Endothelial cell of umbilical vein (primary cell): ENCODE data around the gene PAIP2. TPM values are rescaled to one million over a fixed set of nuclear protein-coding genes. Genes with fewer than 3 reads are reported as not detected.

ENCODE experiments used
- BruUV-seq: library from RNA; stranded (reverse); fragments of 400-500 nt; replicated peaks from 2 replicates; lab custom pipeline; 2021; lab: Mats Ljungman, UMichigan
- CTCF ChIA-PET: fragments of 300-600, 350-600 bp; sonication (Branson Sonifier 250); formaldehyde crosslinking; loops from one replicate; lab custom pipeline; 2021; ENCODE audit warnings: antibody characterized with exemption, inconsistent platforms; lab: Charles Lee
- POLR2A ChIA-PET: fragments of 300-600, 350-600 bp; sonication (Branson Sonifier 250); formaldehyde crosslinking; loops from one replicate; lab custom pipeline; 2021; ENCODE audit warnings: antibody characterized with exemption, inconsistent platforms; lab: Charles Lee
- DNase-seq: peaks from one replicate; pipeline ENCODE4 v3.0.0-alpha.2; 2011; ENCODE audit warnings: low read depth, low spot score
- FAIRE-seq: peaks from 2 replicates; lab custom pipeline; 2011; peaks lifted over from hg19 to GRCh38; lab: Jason Lieb, UNC
- H2AFZ ChIP-seq: 2 replicates; pipeline ENCODE4 v1.6.0; 2012; ENCODE audit warnings: low read depth, low read length, control low read depth, inconsistent platforms
- H3K27ac ChIP-seq: 2 replicates; pipeline ENCODE4 v1.5.1; 2011; ENCODE audit warnings: low read depth, mild to moderate bottlenecking, control low read depth, low read length, moderate library complexity; ENCODE audit not compliant: insufficient read depth
- H3K27me3 ChIP-seq, 2 experiments: 2 replicates each; pipeline versions ENCODE4 v1.6.0 to v1.6.1; 2011; ENCODE audit warnings: low read length in 2 of 2, mixed read lengths in 1 of 2; ENCODE audit not compliant: control insufficient read depth in 2 of 2, insufficient read depth in 2 of 2
- H3K36me3 ChIP-seq, 2 experiments: 2 replicates in 1 of 2; 3 replicates in 1 of 2; pipeline ENCODE4 v1.5.1; 2011; ENCODE audit warnings: low read length in 2 of 2, mild to moderate bottlenecking in 1 of 2, moderate library complexity in 1 of 2; ENCODE audit not compliant: control insufficient read depth in 2 of 2, insufficient read depth in 2 of 2; ENCODE audit errors: extremely low read depth in 1 of 2
- H3K4me1 ChIP-seq: 3 replicates; pipeline ENCODE4 v1.5.1; 2011; ENCODE audit warnings: mild to moderate bottlenecking, low read length; ENCODE audit not compliant: control insufficient read depth, insufficient read depth; ENCODE audit errors: extremely low read depth
- H3K4me2 ChIP-seq: 2 replicates; pipeline ENCODE4 v1.6.1; 2011; ENCODE audit warnings: low read length, control low read depth, mixed read lengths; ENCODE audit not compliant: insufficient read depth
- H3K4me3 ChIP-seq, 3 experiments: fragments of 200-600 bp in 1 of 3; sonication (generic), shearing (Covaris generic) in 1 of 3; replicated peaks in 1 of 3; 2 replicates each; pipeline ENCODE4 v1.5.1; 2011 to 2016; ENCODE audit warnings: control low read depth in 3 of 3, low read length in 3 of 3, mild to moderate bottlenecking in 2 of 3, inconsistent platforms in 1 of 3, low read depth in 1 of 3, moderate library complexity in 1 of 3; ENCODE audit not compliant: insufficient read depth in 1 of 3
- H3K79me2 ChIP-seq: 2 replicates; pipeline ENCODE4 v1.6.0; 2012; ENCODE audit warnings: low read length, inconsistent platforms; ENCODE audit not compliant: control insufficient read depth, insufficient read depth
- H3K9ac ChIP-seq: replicated peaks from 2 replicates; pipeline ENCODE3; 2011; ENCODE audit warnings: low read length, control low read depth; ENCODE audit not compliant: insufficient read depth; ENCODE audit errors: extremely low read depth
- H3K9me1 ChIP-seq: replicated peaks from 3 replicates; pipeline ENCODE4 v1.6.0; 2011; ENCODE audit warnings: mild to moderate bottlenecking, low read length; ENCODE audit not compliant: control insufficient read depth, insufficient read depth; ENCODE audit errors: extremely low read depth
- H3K9me3 ChIP-seq: replicated peaks from 2 replicates; pipeline ENCODE4 v1.5.1; 2012; ENCODE audit warnings: low read length, inconsistent platforms; ENCODE audit not compliant: control insufficient read depth, insufficient read depth
- H4K20me1 ChIP-seq: replicated peaks from 2 replicates; pipeline ENCODE3; 2011; ENCODE audit warnings: mild to moderate bottlenecking, low read length; ENCODE audit not compliant: control insufficient read depth, insufficient read depth; ENCODE audit errors: extremely low read depth
- CTCF ChIP-seq, 2 donors: IDR thresholded peaks; 1 replicate in 1 of 2; 2 replicates in 1 of 2; pipeline ENCODE4 v1.5.1; 2011; ENCODE audit warnings: low read length in 2 of 2, mild to moderate bottlenecking in 2 of 2, moderate library complexity in 2 of 2, control low read depth in 1 of 2, inconsistent platforms in 1 of 2, low read depth in 1 of 2; ENCODE audit not compliant: insufficient read depth in 1 of 2; ENCODE audit errors: extremely low read depth in 1 of 2
- EZH2 ChIP-seq: IDR thresholded peaks from 2 replicates; pipeline ENCODE4 v1.6.1; 2012; ENCODE audit warnings: borderline replicate concordance, low read depth, mild to moderate bottlenecking, moderate library complexity, low read length, inconsistent platforms; ENCODE audit not compliant: severe bottlenecking
- FOS ChIP-seq: IDR thresholded peaks from 2 replicates; pipeline ENCODE4 v1.6.1; 2011; ENCODE audit warnings: mild to moderate bottlenecking, low read length, moderate library complexity, borderline replicate concordance; ENCODE audit not compliant: insufficient read depth
- GATA2 ChIP-seq: IDR thresholded peaks from 2 replicates; pipeline ENCODE4 v1.7.0; 2011; ENCODE audit warnings: low read depth, mild to moderate bottlenecking, moderate library complexity, mixed read lengths, low read length; ENCODE audit not compliant: insufficient read length, insufficient read depth
- JUN ChIP-seq: IDR thresholded peaks from 2 replicates; pipeline ENCODE4 v1.6.1; 2011; ENCODE audit warnings: borderline replicate concordance, low read depth; ENCODE audit not compliant: insufficient read length, insufficient read depth
- MAX ChIP-seq: IDR thresholded peaks from 2 replicates; pipeline ENCODE4 v1.6.1; 2011; ENCODE audit not compliant: insufficient read depth, insufficient read length
- MYC ChIP-seq: IDR thresholded peaks from one replicate; pipeline ENCODE4 v1.6.1; 2011; ENCODE audit warnings: mild to moderate bottlenecking, low read depth, low read length
- POLR2A ChIP-seq: IDR thresholded peaks from 2 replicates; pipeline ENCODE4 v1.6.1; 2012; ENCODE audit warnings: low read depth, mild to moderate bottlenecking, control low read depth, low read length
- POLR2AphosphoS5 ChIP-seq: IDR thresholded peaks from 2 replicates; pipeline ENCODE4 v1.6.1; 2012; ENCODE audit warnings: low read depth, mild to moderate bottlenecking, control low read depth, low read length, moderate library complexity; ENCODE audit not compliant: insufficient read depth
- dilution Hi-C: fragments of 300-500 bp; cut with MboI; formaldehyde crosslinking; loops from one replicate; pipeline ENCODE4 v1.15.0; 2019; ENCODE audit warnings: low sequenced_read_pairs; ENCODE audit not compliant: extremely low pct_ligation_motif_present
- intact Hi-C: fragments of 100-400 bp; cut with micrococcal nuclease; formaldehyde crosslinking; loops from one replicate; pipeline ENCODE4 v1.10.0; 2022
- polyA plus RNA-seq, 4 experiments: library from polyadenylated mRNA; depleted of rRNA in 3 of 4; stranded (reverse) in 3 of 4; unstranded in 1 of 4; fragments of >200 nt; gene quantifications; 2 replicates each; pipeline versions ENCODE4 v1.2.1 to v1.2.3, GENCODE V29; 2011 to 2012; ENCODE audit warnings: missing spikeins in 1 of 4
- total RNA-seq: library from RNA; stranded (reverse); gene quantifications from 2 replicates; pipeline ENCODE4 v1.2.3, GENCODE V29; 2021

Gene PAIP2
- total and polyA plus RNA-seq, 2 donors (not counting 3 experiments of a cell fraction or from before 2014, with no cell fraction given), result 52.1 to 80.4 TPM

- no peak overlapping the region for H2AFZ ChIP-seq
- H3K9me3 ChIP-seq, result no peaks in the 10 kb centered on the region
- no TSS peak for BruUV-seq
- CTCF ChIA-PET, result no interaction called here
- no peaks in the 10 kb centered on the region for H4K20me1 ChIP-seq
- H3K9ac ChIP-seq, result no peak overlapping the region
- H3K79me2 ChIP-seq, result peaks cover 55% of the 10 kb centered on the region
- FAIRE-seq (peak; percentile 21), DNase-seq (no peak)
- POLR2A ChIA-PET, result no interaction called here
- H3K27ac ChIP-seq, result no peak overlapping the region
- H3K4me2 ChIP-seq, result peak overlapping the region; percentile 76
- dilution Hi-C loops, result no loop called here
- TF ChIP-seq POLR2A (no peak), CTCF (IDR thresholded peaks at IDR 0.05; ENCODE audit: extremely low read depth in 1 of 2, insufficient read depth in 1 of 2, low read depth in 1 of 2, low read length in 2 of 2) (no peak), GATA2 (no peak), MAX (no peak), FOS (no peak), EZH2 (no peak), MYC (no peak), JUN (no peak), POLR2AphosphoS5 (no peak)
- no peaks in the 10 kb centered on the region for H3K9me1 ChIP-seq
- H3K36me3 ChIP-seq, result no peaks in the 10 kb centered on the region
- no peaks in the 10 kb centered on the region for H3K27me3 ChIP-seq
- H3K4me1 ChIP-seq, result peaks cover 7% of the 10 kb centered on the region
- peak overlapping the region in 2 of 3 experiments; percentile 91 to 98 for H3K4me3 ChIP-seq
- intact Hi-C loops, result no loop called here
Measured at GRCh38 chr5:139343476-139343875, 1.8 kb downstream of the PAIP2 start.
